Fibroblast of lung (primary cell): ENCODE data around the gene PTPRE. TPM values are rescaled to one million over a fixed set of nuclear protein-coding genes. Genes with fewer than 3 reads are reported as not detected.

ENCODE experiments used
- DNase-seq, 2 donors: peaks; one replicate each; pipeline versions ENCODE4 v3.0.0 to v3.0.0-alpha.2; 2010; ENCODE audit warnings: low read depth in 2 of 2
- H2AFZ ChIP-seq: 2 replicates; pipeline ENCODE4 v1.5.1; 2012; ENCODE audit warnings: low read length, control low read depth, inconsistent platforms
- H3K27ac ChIP-seq: 2 replicates; pipeline ENCODE4 v1.5.1; 2011; ENCODE audit warnings: low read length, control low read depth; ENCODE audit not compliant: insufficient read depth
- H3K27me3 ChIP-seq: 2 replicates; pipeline ENCODE4 v1.5.1; 2011; ENCODE audit warnings: mild to moderate bottlenecking, low read length; ENCODE audit not compliant: control insufficient read depth, insufficient read depth
- H3K36me3 ChIP-seq: 2 replicates; pipeline ENCODE4 v1.5.1; 2011; ENCODE audit warnings: low read length; ENCODE audit not compliant: control insufficient read depth, insufficient read depth
- H3K4me1 ChIP-seq: 2 replicates; pipeline ENCODE4 v1.5.1; 2011; ENCODE audit warnings: low read length; ENCODE audit not compliant: control insufficient read depth, insufficient read depth; ENCODE audit errors: extremely low read depth
- H3K4me2 ChIP-seq: 2 replicates; pipeline ENCODE4 v1.5.1; 2011; ENCODE audit warnings: low read length, control low read depth; ENCODE audit not compliant: insufficient read depth; ENCODE audit errors: extremely low read depth
- H3K4me3 ChIP-seq, 4 experiments: fragments of 200-600 bp in 1 of 4; sonication (generic) in 1 of 4; replicated peaks in 1 of 4; 2 replicates each; pipeline ENCODE4 v1.5.1; 2011 to 2016; ENCODE audit warnings: low read length in 4 of 4, low read depth in 3 of 4, mild to moderate bottlenecking in 3 of 4, control low read depth in 2 of 4, inconsistent platforms in 1 of 4, mixed read lengths in 1 of 4; ENCODE audit not compliant: insufficient read depth in 1 of 4; ENCODE audit errors: control extremely low read depth in 1 of 4
- H3K79me2 ChIP-seq: 2 replicates; pipeline ENCODE4 v1.5.1; 2012; ENCODE audit warnings: mild to moderate bottlenecking, low read length, inconsistent platforms; ENCODE audit not compliant: control insufficient read depth, insufficient read depth
- H3K9ac ChIP-seq: 2 replicates; pipeline ENCODE4 v1.5.1; 2011; ENCODE audit warnings: mild to moderate bottlenecking, low read length, control low read depth; ENCODE audit not compliant: insufficient read depth
- H3K9me3 ChIP-seq: 2 replicates; pipeline ENCODE4 v1.5.1; 2012; ENCODE audit warnings: low read depth, low read length; ENCODE audit not compliant: control insufficient read depth, insufficient read depth
- H4K20me1 ChIP-seq: 2 replicates; pipeline ENCODE4 v1.5.1; 2011; ENCODE audit warnings: low read length; ENCODE audit not compliant: control insufficient read depth, insufficient read depth; ENCODE audit errors: extremely low read depth
- EZH2 ChIP-seq: IDR thresholded peaks from 2 replicates; pipeline ENCODE4 v1.5.1; 2012; ENCODE audit warnings: low read length, control low read depth, mild to moderate bottlenecking; ENCODE audit errors: missing control alignments
- polyA plus RNA-seq, 2 donors: library from polyadenylated mRNA; depleted of rRNA in 1 of 2; stranded (reverse) in 1 of 2; unstranded in 1 of 2; fragments of >200 nt; gene quantifications; 2 replicates each; pipeline ENCODE4 v1.2.1, GENCODE V29; 2011 to 2012; ENCODE audit warnings: missing spikeins in 1 of 2
- total RNA-seq: library from RNA; depleted of rRNA; stranded (reverse); fragments of >200 nt; gene quantifications from 2 replicates; pipeline ENCODE4 v1.2.1, GENCODE V29; 2014
- TF ChIP-seq, protein P1 (sequence below), 2 donors: IDR thresholded peaks in 1 of 2; conservative IDR thresholded peaks in 1 of 2; 1 replicate in 1 of 2; 2 replicates in 1 of 2; pipeline ENCODE4 v1.5.1; 2011 to 2012; ENCODE audit warnings: low read length in 2 of 2, control low read depth in 1 of 2, inconsistent platforms in 1 of 2, low read depth in 1 of 2, mild to moderate bottlenecking in 1 of 2

PTPRE gene
- total and polyA plus RNA-seq, 2 donors (not counting 1 experiment from before 2014, with no cell fraction given) = 0.75 to 1.8 TPM

GRCh38 chr10:128095753-128096469 is 189.0 kb downstream of the PTPRE start:
- Histone ChIP-seq H3K9ac (no peak overlapping the region), H3K4me1 (no peaks in the 10 kb centered on the region), H4K20me1 (no peaks in the 10 kb centered on the region), H3K4me2 (no peak overlapping the region), H2AFZ (no peak overlapping the region), H3K4me3 (no peak overlapping the region), H3K27me3 (no peaks in the 10 kb centered on the region), H3K27ac (no peak overlapping the region), H3K79me2 (no peaks in the 10 kb centered on the region), H3K36me3 (peaks cover 9% of the 10 kb centered on the region), H3K9me3 (no peaks in the 10 kb centered on the region)
- no peak for TF ChIP-seq EZH2
- TF ChIP-seq, protein P1, sequence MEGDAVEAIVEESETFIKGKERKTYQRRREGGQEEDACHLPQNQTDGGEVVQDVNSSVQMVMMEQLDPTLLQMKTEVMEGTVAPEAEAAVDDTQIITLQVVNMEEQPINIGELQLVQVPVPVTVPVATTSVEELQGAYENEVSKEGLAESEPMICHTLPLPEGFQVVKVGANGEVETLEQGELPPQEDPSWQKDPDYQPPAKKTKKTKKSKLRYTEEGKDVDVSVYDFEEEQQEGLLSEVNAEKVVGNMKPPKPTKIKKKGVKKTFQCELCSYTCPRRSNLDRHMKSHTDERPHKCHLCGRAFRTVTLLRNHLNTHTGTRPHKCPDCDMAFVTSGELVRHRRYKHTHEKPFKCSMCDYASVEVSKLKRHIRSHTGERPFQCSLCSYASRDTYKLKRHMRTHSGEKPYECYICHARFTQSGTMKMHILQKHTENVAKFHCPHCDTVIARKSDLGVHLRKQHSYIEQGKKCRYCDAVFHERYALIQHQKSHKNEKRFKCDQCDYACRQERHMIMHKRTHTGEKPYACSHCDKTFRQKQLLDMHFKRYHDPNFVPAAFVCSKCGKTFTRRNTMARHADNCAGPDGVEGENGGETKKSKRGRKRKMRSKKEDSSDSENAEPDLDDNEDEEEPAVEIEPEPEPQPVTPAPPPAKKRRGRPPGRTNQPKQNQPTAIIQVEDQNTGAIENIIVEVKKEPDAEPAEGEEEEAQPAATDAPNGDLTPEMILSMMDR (conservative IDR thresholded peaks at IDR 0.05 in 1 of 2, IDR thresholded peaks at IDR 0.05 in 1 of 2; ENCODE audit: low read depth in 1 of 2, low read length in 2 of 2) = no peak
- DNase-seq = no peak

DNA sequence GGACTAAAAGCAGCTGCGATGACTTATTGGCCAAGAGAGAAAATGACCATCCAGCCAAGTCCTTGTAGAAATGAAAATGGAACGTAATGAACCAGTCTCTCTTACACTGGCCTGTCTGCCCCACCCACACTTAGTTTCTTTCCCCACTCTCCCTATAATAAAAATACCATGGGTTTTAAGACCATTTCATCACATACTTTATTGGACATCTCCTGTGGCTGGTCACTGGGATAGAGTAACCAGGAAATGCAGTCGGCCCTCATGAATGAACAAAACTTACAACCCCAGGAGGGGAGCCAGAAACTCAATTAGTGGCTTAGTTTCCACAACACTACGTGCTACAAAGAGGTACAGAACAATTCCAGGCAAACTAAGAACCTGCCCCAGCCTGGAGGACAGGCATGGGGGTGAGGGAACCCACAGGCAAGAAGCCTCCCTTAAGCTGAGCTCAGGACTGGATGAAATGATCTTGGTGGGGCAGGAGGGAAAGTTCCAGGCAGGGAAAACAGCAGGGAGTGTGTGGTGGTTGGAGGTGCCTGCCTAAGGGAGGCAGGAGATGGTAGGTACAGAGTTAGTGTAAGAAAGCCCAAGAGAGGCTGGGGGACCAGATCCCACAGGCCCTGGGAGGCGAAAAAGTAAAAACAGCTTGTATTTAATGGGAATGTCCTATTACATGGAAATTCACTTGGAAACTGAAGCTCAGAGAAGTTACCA is 189.7 kb downstream of the PTPRE start:
- Histone ChIP-seq H3K4me2 (no peak overlapping the region), H3K27ac (no peak overlapping the region), H3K9ac (no peak overlapping the region), H3K36me3 (peaks cover 9% of the 10 kb centered on the region), H3K4me1 (no peaks in the 10 kb centered on the region), H3K9me3 (no peaks in the 10 kb centered on the region), H3K4me3 (no peak overlapping the region), H3K27me3 (no peaks in the 10 kb centered on the region), H3K79me2 (no peaks in the 10 kb centered on the region), H4K20me1 (no peaks in the 10 kb centered on the region), H2AFZ (no peak overlapping the region)
- no peak for TF ChIP-seq EZH2
- TF ChIP-seq, protein P1 (conservative IDR thresholded peaks at IDR 0.05 in 1 of 2, IDR thresholded peaks at IDR 0.05 in 1 of 2; ENCODE audit: low read depth in 1 of 2, low read length in 2 of 2) = no peak
- no peak for DNase-seq

DNA sequence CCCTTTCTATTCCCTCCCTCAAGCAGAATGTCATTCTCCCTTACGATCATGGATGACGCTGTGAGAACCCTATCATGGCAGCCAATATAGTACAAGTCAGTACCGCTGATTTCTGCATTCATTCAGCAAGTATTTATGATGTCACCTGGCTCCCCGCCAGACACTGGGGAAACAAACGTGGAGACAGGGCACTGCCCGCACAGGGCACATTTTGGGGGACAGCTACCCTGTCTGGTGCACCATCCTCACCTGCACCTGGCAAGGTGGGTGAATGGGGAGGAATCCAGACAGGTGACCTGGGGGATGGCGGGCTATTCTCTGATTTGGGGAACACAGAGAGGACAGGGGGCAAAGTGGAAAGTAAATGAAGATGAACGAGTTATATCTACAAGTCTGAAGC is 190.9 kb downstream of the PTPRE start:
- Histone ChIP-seq H3K36me3 (peaks cover 9% of the 10 kb centered on the region), H3K9ac (no peak overlapping the region)

More for the DNA sequence above, 190.9 kb downstream of the PTPRE start:
- no peak overlapping the region for H2AFZ ChIP-seq
- H3K9me3 ChIP-seq = no peaks in the 10 kb centered on the region
- H3K4me2 ChIP-seq = no peak overlapping the region
- no peaks in the 10 kb centered on the region for H4K20me1 ChIP-seq
- no peak overlapping the region for H3K4me3 ChIP-seq
- no peaks in the 10 kb centered on the region for H3K79me2 ChIP-seq
- no peak overlapping the region for H3K27ac ChIP-seq
- H3K4me1 ChIP-seq = no peaks in the 10 kb centered on the region
- DNase-seq = peak; percentile 12 to 39
- no peaks in the 10 kb centered on the region for H3K27me3 ChIP-seq
- no peak for TF ChIP-seq EZH2
- TF ChIP-seq, protein P1 (conservative IDR thresholded peaks at IDR 0.05 in 1 of 2, IDR thresholded peaks at IDR 0.05 in 1 of 2; ENCODE audit: low read depth in 1 of 2, low read length in 2 of 2) = no peak
